Measurements from ENCODE around the gene PRDM16.

Gene PRDM16

GRCh38 chr1:3204725-3205124 is 135.7 kb downstream of the PRDM16 start:
- TF ChIP-seq, protein P1, sequence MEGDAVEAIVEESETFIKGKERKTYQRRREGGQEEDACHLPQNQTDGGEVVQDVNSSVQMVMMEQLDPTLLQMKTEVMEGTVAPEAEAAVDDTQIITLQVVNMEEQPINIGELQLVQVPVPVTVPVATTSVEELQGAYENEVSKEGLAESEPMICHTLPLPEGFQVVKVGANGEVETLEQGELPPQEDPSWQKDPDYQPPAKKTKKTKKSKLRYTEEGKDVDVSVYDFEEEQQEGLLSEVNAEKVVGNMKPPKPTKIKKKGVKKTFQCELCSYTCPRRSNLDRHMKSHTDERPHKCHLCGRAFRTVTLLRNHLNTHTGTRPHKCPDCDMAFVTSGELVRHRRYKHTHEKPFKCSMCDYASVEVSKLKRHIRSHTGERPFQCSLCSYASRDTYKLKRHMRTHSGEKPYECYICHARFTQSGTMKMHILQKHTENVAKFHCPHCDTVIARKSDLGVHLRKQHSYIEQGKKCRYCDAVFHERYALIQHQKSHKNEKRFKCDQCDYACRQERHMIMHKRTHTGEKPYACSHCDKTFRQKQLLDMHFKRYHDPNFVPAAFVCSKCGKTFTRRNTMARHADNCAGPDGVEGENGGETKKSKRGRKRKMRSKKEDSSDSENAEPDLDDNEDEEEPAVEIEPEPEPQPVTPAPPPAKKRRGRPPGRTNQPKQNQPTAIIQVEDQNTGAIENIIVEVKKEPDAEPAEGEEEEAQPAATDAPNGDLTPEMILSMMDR (IDR thresholded peaks at IDR 0.05; ENCODE audit: low read depth, low read length) = no peak
- H3K4me3 ChIP-seq (replicated peaks in 1 of 2; ENCODE audit: low read depth in 2 of 2, low read length in 2 of 2) = no peak overlapping the region
- no peak for DNase-seq (ENCODE audit: low read depth in 2 of 2)

- no peak overlapping the region for H3K4me3 ChIP-seq (replicated peaks in 1 of 2; ENCODE audit: low read depth in 2 of 2, low read length in 2 of 2)
- DNase-seq (ENCODE audit: low read depth in 2 of 2) = no peak
- TF ChIP-seq, protein P1 (IDR thresholded peaks at IDR 0.05; ENCODE audit: low read depth, low read length) = no peak
These were observed 136.8 kb downstream of the PRDM16 start for GRCh38 chr1:3205815-3206214.

DNA sequence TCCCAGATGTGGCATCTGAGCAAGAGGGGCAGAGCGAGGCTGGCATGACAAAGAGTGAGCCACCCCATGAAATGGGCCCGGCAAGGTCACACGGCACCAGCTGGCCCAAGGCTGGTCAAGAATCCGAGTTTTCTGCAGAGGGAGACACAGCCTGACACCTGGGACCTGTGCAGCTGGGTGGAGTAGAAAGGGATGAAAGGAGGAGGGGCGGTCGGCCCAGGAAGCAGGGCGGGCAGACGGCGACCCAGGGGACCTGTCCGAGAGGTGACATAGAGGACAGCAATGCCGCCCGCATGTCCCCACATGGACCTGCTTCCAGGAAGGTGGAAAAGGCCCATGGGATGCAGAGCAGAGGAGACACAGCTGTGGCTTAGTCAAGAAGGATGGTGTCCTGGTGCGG is 137.7 kb downstream of the PRDM16 start:
- H3K4me3 ChIP-seq (replicated peaks in 1 of 2; ENCODE audit: low read depth in 2 of 2, low read length in 2 of 2) = no peak overlapping the region
- TF ChIP-seq, protein P1 (IDR thresholded peaks at IDR 0.05; ENCODE audit: low read depth, low read length) = no peak
- no peak for DNase-seq (ENCODE audit: low read depth in 2 of 2)

GRCh38 chr1:3207217-3207848 is 138.3 kb downstream of the PRDM16 start:
- H3K4me3 ChIP-seq (replicated peaks in 1 of 2; ENCODE audit: low read depth in 2 of 2, low read length in 2 of 2) = no peak overlapping the region
- no peak for DNase-seq (ENCODE audit: low read depth in 2 of 2)
- TF ChIP-seq, protein P1 (IDR thresholded peaks at IDR 0.05; ENCODE audit: low read depth, low read length) = no peak

DNA sequence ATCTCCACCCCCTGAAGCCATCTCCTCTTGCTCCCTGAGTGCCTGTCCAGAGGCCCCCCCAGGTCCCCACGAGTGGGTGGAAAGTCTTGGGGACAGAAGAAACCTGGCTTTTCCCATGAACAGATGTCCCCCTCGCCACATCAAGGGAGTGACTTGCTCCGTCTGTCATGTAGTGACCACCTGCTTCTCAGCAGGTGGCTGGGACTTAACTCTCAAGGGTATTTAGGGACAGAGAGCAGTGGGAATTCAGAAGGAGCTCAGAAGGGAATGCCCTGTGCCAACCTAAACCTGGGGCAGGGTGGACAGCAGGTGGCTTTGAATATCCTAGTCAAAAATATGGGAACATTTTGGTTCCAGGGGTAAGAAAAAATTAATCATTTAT is 139.8 kb downstream of the PRDM16 start:
- TF ChIP-seq, protein P1 (IDR thresholded peaks at IDR 0.05; ENCODE audit: low read depth, low read length) = no peak
- DNase-seq (ENCODE audit: low read depth in 2 of 2) = no peak
- H3K4me3 ChIP-seq (replicated peaks in 1 of 2; ENCODE audit: low read depth in 2 of 2, low read length in 2 of 2) = no peak overlapping the region

DNA sequence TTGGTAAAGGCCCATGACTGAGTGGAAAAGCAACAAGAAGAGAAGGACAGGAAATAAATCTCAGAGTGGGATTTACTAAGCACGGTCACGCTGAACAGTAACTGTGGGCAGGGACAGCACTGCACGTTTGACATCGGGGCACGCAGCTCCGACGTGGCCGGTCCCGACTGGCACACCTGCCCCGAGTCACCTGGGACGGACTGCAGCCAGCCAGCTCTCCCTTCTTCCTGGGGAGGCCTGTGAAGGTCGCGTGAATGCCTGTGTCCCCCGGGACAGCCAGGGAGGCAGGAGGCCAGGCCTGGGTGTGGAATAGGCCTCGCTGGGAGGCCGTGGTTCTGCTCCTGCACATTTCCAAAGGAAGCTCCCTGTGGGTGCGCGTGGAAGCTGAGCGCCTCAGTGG is 140.2 kb downstream of the PRDM16 start:
- TF ChIP-seq, protein P1 (IDR thresholded peaks at IDR 0.05; ENCODE audit: low read depth, low read length) = no peak
- H3K4me3 ChIP-seq (replicated peaks in 1 of 2; ENCODE audit: low read depth in 2 of 2, low read length in 2 of 2) = no peak overlapping the region
- no peak for DNase-seq (ENCODE audit: low read depth in 2 of 2)

All from cardiac fibroblast (primary cell).